ENCODE measurements around the gene RFPL2.
"Not testable (repeated sequence)": the region's sequence is repeated elsewhere in the genome, so short reads cannot be mapped to it uniquely, and the experiment has no call there.

GRCh38 chr22:32157632-32158031, 47.2 kb downstream of the RFPL2 start:
- TF ChIP-seq POLR2A, CTCF (IDR thresholded peaks at IDR 0.05): not testable (repeated sequence)

Data from heart left ventricle (tissue), 13 donors.